ENCODE results near the gene CRYBG3.

DNA sequence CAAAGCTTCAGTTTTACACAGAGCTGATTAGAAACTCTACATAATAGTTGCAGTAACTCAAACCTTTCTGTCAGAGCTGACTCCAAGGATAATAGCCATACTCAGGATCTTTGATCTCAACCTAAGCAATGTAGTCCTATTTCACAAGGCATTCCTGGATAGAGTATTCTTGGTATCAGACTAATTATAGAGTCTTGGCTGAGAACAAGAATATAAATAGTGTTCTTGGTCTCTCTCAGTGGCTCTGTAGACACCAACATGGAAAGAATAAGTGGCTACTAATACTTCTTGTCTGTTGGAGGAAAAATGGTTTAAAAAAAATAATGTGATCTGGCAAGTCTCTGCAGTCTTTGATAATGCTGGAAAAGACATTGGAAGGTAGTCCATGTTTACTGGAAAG is 94.8 kb downstream of the CRYBG3 start:
- no peak for TF ChIP-seq CTCF (conservative IDR thresholded peaks at IDR 0.05 in 1 of 2, IDR thresholded peaks at IDR 0.05 in 1 of 2; ENCODE audit: low read depth in 1 of 2, low read length in 2 of 2)
- TF ChIP-seq EZH2 (IDR thresholded peaks at IDR 0.05; ENCODE audit: low read length, missing control alignments): no peak

All from fibroblast of lung (primary cell).